Thoracic aorta (tissue), 2 donors: ENCODE data around the gene NUDT3. TPM values are rescaled to one million over a fixed set of nuclear protein-coding genes. Genes with fewer than 3 reads are reported as not detected.

Experiments
- ATAC-seq: fragments of 150-250 bp; one replicate; pipeline ENCODE4 v1.8.0; 2017; ENCODE audit warnings: low read depth; ENCODE audit not compliant: insufficient number of reproducible peaks, low FRiP score
- DNase-seq: peaks from one replicate; pipeline ENCODE4 v3.0.0-alpha.2; 2020; ENCODE audit warnings: low spot score
- H3K27ac ChIP-seq, 2 donors: fragments of 200-600 bp; sonication (generic); 1 replicate in 1 of 2; 2 replicates in 1 of 2; pipeline ENCODE4 v1.5.1; 2016; ENCODE audit warnings: mild to moderate bottlenecking in 2 of 2, moderate library complexity in 2 of 2
- H3K27me3 ChIP-seq: fragments of 200-600 bp; sonication (generic); replicated peaks from 2 replicates; pipeline ENCODE4 v1.6.0; 2016; ENCODE audit warnings: mild to moderate bottlenecking; ENCODE audit not compliant: insufficient read depth
- H3K36me3 ChIP-seq: fragments of 200-600 bp; sonication (generic); one replicate; pipeline ENCODE4 v1.5.1; 2016
- H3K4me1 ChIP-seq, 2 donors: fragments of 200-600 bp; sonication (generic); 1 replicate in 1 of 2; 2 replicates in 1 of 2; pipeline versions ENCODE4 v1.5.1 to v1.6.0; 2016; ENCODE audit warnings: low read depth in 2 of 2, mild to moderate bottlenecking in 1 of 2; ENCODE audit not compliant: control insufficient read depth in 1 of 2
- H3K4me3 ChIP-seq: fragments of 200-600 bp; sonication (generic); 2 replicates; pipeline ENCODE4 v1.5.1; 2016; ENCODE audit warnings: mild to moderate bottlenecking
- H3K9me3 ChIP-seq: fragments of 200-600 bp; sonication (generic); 2 replicates; pipeline ENCODE4 v1.5.1; 2016
- total RNA-seq, 2 donors: library from RNA; depleted of rRNA; stranded (reverse); fragments of >200 nt; gene quantifications; one replicate each; pipeline versions ENCODE4 v1.1.0 to v1.2.3, GENCODE V29; 2016
- TF ChIP-seq, protein P1 (sequence below): fragments of 200-600 bp; sonication (generic); IDR thresholded peaks from one replicate; pipeline ENCODE4 v1.5.1; 2019; ENCODE audit warnings: antibody characterized with exemption

Gene NUDT3
- total RNA-seq, 2 donors from 2014 or later, result 34.8 to 46.8 TPM

DNA sequence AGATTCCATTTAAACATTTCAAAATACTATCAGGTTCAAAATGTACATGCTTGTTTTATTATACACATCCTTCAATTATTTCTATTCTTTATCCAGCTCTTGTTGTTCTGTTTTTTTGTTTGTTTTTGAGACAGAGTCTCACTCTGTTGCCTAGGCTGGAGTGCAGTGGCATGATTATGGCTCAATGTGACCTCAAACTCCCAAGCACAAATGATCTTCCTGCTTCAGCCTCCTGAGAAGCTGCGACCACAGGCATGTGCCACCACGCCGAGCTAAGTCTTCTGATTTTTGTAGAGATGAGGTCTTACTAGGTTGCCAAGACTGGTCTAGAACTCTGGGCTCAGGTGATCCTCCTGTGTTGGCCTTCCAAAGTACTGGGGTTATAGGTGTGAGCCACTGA lies 99.5 kb downstream of the NUDT3 start:
- DNase-seq, result no peak

DNA sequence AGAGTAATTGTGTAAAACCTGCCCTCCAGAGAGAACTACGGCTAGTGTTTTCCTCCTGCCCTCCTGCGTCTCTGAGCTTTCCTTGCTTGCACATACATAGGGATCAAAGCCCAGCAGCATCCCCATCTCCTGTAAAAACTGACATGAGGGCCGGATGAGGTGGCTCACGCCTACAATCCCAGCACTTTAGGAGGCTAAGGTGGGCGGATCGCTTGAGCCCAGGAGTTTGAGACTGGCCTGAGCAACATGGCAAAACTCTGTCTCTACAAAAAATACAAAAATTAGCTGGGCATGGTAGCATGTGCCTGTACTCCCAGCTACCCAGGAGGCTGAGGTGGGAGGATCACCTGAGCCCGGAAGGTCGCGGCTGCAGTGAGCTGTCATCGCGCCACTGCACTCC lies 103.3 kb downstream of the NUDT3 start:
- no peak overlapping the region for H3K27ac ChIP-seq
- peaks cover 16% of the 10 kb centered on the region for H3K36me3 ChIP-seq
- peaks cover 10 to 15% of the 10 kb centered on the region in 2 donors for H3K4me1 ChIP-seq
- no peak for ATAC-seq
- no peaks in the 10 kb centered on the region for H3K27me3 ChIP-seq
- DNase-seq, result no peak
- H3K9me3 ChIP-seq, result no peaks in the 10 kb centered on the region
- TF ChIP-seq, protein P1, sequence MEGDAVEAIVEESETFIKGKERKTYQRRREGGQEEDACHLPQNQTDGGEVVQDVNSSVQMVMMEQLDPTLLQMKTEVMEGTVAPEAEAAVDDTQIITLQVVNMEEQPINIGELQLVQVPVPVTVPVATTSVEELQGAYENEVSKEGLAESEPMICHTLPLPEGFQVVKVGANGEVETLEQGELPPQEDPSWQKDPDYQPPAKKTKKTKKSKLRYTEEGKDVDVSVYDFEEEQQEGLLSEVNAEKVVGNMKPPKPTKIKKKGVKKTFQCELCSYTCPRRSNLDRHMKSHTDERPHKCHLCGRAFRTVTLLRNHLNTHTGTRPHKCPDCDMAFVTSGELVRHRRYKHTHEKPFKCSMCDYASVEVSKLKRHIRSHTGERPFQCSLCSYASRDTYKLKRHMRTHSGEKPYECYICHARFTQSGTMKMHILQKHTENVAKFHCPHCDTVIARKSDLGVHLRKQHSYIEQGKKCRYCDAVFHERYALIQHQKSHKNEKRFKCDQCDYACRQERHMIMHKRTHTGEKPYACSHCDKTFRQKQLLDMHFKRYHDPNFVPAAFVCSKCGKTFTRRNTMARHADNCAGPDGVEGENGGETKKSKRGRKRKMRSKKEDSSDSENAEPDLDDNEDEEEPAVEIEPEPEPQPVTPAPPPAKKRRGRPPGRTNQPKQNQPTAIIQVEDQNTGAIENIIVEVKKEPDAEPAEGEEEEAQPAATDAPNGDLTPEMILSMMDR, result no peak
- no peak overlapping the region for H3K4me3 ChIP-seq

More for the DNA sequence above, 99.5 kb downstream of the NUDT3 start:
- Histone ChIP-seq H3K9me3 (no peaks in the 10 kb centered on the region), H3K27ac (no peak overlapping the region), H3K4me3 (no peak overlapping the region), H3K4me1 (peaks cover 12 to 32% of the 10 kb centered on the region in 2 donors), H3K27me3 (no peaks in the 10 kb centered on the region), H3K36me3 (peaks cover 19% of the 10 kb centered on the region)
- TF ChIP-seq, protein P1, result no peak
- no peak for ATAC-seq

DNA sequence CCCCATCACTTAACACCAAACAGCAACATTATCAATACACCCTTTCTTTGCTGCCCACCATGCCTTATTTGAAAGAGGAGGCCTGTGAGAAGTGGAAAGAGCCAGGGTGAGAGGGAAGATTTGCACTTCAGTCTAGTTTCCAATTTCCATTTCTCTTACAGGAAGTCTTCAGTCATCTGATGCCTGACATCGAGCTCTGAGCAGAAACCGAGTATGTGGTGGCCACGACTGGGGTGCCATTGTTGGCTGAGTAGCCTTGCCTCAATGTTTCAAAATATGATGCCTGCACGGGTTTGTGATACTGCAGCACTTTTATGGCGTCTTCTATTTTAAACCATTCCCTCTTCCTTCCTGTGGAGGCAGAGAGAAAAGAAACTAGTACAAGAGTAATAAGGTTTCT lies 103.9 kb downstream of the NUDT3 start:
- H3K36me3 ChIP-seq, result peaks cover 11% of the 10 kb centered on the region
- TF ChIP-seq, protein P1, result no peak
- no peak for DNase-seq
- no peak overlapping the region for H3K4me3 ChIP-seq
- H3K27me3 ChIP-seq, result no peaks in the 10 kb centered on the region
- peaks cover 10 to 15% of the 10 kb centered on the region in 2 donors for H3K4me1 ChIP-seq
- peak overlapping the region in 1 of 2 donors; percentile 30 for H3K27ac ChIP-seq
- ATAC-seq, result no peak
- H3K9me3 ChIP-seq, result no peaks in the 10 kb centered on the region

DNA sequence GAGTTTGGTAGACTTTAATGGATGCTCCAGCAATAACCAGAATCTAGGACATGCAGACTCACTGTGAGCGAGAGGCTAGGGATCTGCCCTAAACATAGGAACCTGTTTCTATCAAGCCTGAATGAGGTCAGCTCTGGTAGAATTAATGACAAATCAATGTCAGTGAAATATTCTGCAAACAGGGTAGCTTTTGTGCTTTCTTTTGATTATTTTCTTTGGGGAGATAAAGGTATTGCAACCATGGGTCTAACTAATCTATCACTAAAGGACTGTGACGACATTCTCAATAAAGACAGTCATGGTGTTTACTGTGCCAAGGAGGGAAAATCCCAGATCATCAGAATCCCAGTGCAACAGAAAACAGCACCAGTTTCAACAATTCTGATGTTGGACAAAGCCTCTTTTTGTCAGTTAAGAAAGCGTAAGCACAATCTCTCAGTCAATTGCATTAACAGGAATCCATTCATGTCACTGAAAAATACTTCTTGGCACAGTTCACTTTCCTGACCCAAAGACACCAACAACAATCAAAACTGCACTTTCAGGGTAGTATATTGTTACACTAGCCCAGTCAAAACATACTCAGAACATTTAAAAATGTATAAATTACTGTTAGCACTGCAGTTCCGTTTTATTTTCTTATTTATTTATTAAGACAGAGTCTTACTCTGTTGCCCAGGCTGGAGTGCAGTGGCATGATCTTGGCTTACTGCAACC lies 106.9 kb downstream of the NUDT3 start:
- no peak for ATAC-seq
- H3K9me3 ChIP-seq, result no peaks in the 10 kb centered on the region
- no peak overlapping the region for H3K4me3 ChIP-seq
- H3K27me3 ChIP-seq, result no peaks in the 10 kb centered on the region
- peak overlapping the region in 1 of 2 donors; percentile 19 for H3K27ac ChIP-seq
- DNase-seq, result no peak
- TF ChIP-seq, protein P1, result no peak
- H3K36me3 ChIP-seq, result no peaks in the 10 kb centered on the region
- peaks cover 10 to 15% of the 10 kb centered on the region in 2 donors for H3K4me1 ChIP-seq

DNA sequence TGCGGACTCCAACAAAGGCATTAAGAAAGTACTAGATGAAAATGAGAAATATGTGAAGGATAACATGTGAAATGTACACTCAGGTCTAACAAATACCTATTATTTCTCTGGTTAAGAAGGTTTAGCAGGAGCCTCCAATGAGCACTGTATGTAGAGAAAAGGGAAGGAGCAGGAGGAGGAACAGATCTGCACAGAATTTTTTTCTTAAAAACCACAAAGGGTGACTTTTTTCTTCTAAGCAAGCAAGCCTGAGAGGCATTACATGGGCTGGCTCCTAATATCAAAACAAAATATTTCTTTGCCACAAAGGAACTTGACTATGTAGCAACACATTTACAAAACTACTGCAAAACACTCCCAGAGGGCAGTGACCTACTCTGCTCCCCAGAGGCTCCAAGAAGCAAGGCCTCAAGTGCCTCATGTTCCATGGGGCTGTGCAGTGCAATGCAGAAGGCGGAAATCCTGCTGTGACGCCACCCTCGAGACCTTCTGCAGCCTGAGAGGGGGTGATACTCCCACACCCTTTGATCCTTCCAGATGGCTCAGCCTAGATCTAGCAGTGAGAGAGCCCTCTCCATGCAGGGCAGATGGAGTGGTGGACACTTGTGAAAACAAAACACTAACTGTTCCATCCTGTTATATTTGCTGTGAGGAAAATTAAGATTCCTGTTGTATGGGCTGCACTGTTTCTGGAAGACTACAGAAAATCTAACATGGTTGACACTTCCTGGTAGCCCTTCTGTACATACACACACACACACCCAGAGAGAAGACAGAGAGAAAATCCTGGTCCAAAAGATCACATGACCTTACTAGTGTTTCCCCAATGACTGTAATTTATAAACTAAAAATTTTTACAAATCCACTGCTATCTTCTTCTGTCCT lies 107.7 kb downstream of the NUDT3 start:
- peaks cover 10 to 15% of the 10 kb centered on the region in 2 donors for H3K4me1 ChIP-seq

More for the DNA sequence above, 107.7 kb downstream of the NUDT3 start:
- DNase-seq, result no peak
- peak overlapping the region in 1 of 2 donors; percentile 19 for H3K27ac ChIP-seq
- no peaks in the 10 kb centered on the region for H3K9me3 ChIP-seq
- no peak overlapping the region for H3K4me3 ChIP-seq
- TF ChIP-seq, protein P1, result no peak
- no peaks in the 10 kb centered on the region for H3K27me3 ChIP-seq
- no peak for ATAC-seq
- no peaks in the 10 kb centered on the region for H3K36me3 ChIP-seq
